Panc1 (cell line): ENCODE measurements around the gene CDV3. TPM values are rescaled to one million over a fixed set of nuclear protein-coding genes. Genes with fewer than 3 reads are reported as not detected.

ENCODE experiments used
- ATAC-seq: fragments of 200-7000 bp; cut with Tn5 transposase; 2 replicates; pipeline ENCODE4 v1.9.1; 2020; ENCODE audit warnings: mild to moderate bottlenecking, moderate library complexity
- BruUV-seq: library from RNA; stranded (reverse); fragments of 400-500 nt; replicated peaks from 2 replicates; lab custom pipeline; 2021; lab: Mats Ljungman, UMichigan
- CTCF ChIA-PET: fragments of 300-600 bp; sonication (Branson Sonifier 250); formaldehyde crosslinking; loops from one replicate; lab custom pipeline; 2022; ENCODE audit warnings: antibody characterized with exemption; lab: Charles Lee
- POLR2A ChIA-PET: fragments of 300-600 bp; sonication (Branson Sonifier 250); formaldehyde crosslinking; loops from one replicate; lab custom pipeline; 2022; ENCODE audit warnings: antibody characterized with exemption; lab: Charles Lee
- DNase-seq: peaks from one replicate; pipeline ENCODE4 v3.0.0-alpha.2; 2010; ENCODE audit warnings: low read depth, low spot score
- H3K27ac ChIP-seq: 2 replicates; pipeline ENCODE4 v1.5.1; 2011; ENCODE audit warnings: mild to moderate bottlenecking, low read length, inconsistent platforms
- H3K27me3 ChIP-seq: fragments of 200-500 bp; sonication (Bioruptor generic); 2 replicates; pipeline ENCODE4 v1.6.0; 2014; ENCODE audit warnings: low read length, inconsistent platforms; ENCODE audit not compliant: control insufficient read depth, insufficient read depth
- H3K36me3 ChIP-seq: fragments of 200-500 bp; sonication (Bioruptor generic); 2 replicates; pipeline ENCODE4 v1.5.1; 2014; ENCODE audit warnings: inconsistent platforms, mild to moderate bottlenecking, low read length, moderate library complexity; ENCODE audit not compliant: control insufficient read depth, insufficient read depth
- H3K4me1 ChIP-seq: 2 replicates; pipeline ENCODE4 v1.5.1; 2011; ENCODE audit warnings: inconsistent platforms, mild to moderate bottlenecking, low read length, moderate library complexity; ENCODE audit not compliant: control insufficient read depth, insufficient read depth
- H3K4me3 ChIP-seq, 2 experiments: 2 replicates each; pipeline ENCODE4 v1.5.1; 2011 to 2012; ENCODE audit warnings: low read depth in 2 of 2, low read length in 2 of 2, mild to moderate bottlenecking in 2 of 2, inconsistent platforms in 1 of 2, moderate library complexity in 1 of 2
- H3K9me3 ChIP-seq: fragments of 200-500 bp; sonication (Bioruptor generic); 2 replicates; pipeline ENCODE4 v1.5.1; 2014; ENCODE audit warnings: low read depth, mild to moderate bottlenecking, inconsistent platforms, low read length, moderate library complexity; ENCODE audit not compliant: control insufficient read depth, insufficient read depth
- CTCF ChIP-seq: fragments of 450-650 bp; IDR thresholded peaks from 2 replicates; pipeline ENCODE4 v1.5.1; 2017; ENCODE audit warnings: mild to moderate bottlenecking
- POLR2AphosphoS5 ChIP-seq: IDR thresholded peaks from 2 replicates; pipeline ENCODE4 v1.6.1; 2012; ENCODE audit warnings: mild to moderate bottlenecking, low read depth, low read length, moderate library complexity
- SIN3A ChIP-seq: IDR thresholded peaks from 2 replicates; pipeline ENCODE4 v1.6.1; 2012; ENCODE audit warnings: low read depth, mild to moderate bottlenecking, low read length, moderate library complexity, borderline replicate concordance; ENCODE audit not compliant: insufficient read depth
- TCF7L2 ChIP-seq: IDR thresholded peaks from 2 replicates; pipeline ENCODE4 v1.6.1; 2011; ENCODE audit warnings: mild to moderate bottlenecking, low read depth, low read length, inconsistent platforms
- in situ Hi-C: cut with HindIII; loops from 2 replicates; pipeline ENCODE4 v1.10.0; 2016; ENCODE audit warnings: low sequenced_read_pairs, low pct_unique_long_range_greater_than_20kb
- intact Hi-C: fragments of 100-400 bp; cut with micrococcal nuclease; formaldehyde crosslinking; loops from one replicate; pipeline ENCODE4 v1.10.0; 2022; ENCODE audit not compliant: unreplicated experiment
- total RNA-seq: library from RNA; stranded (reverse); gene quantifications from one replicate; pipeline ENCODE4 v1.2.1, GENCODE V29; 2021; ENCODE audit not compliant: unreplicated experiment
- TF ChIP-seq, protein P1 (sequence below), 2 experiments: IDR thresholded peaks; 2 replicates each; pipeline ENCODE4 v1.6.1; 2011 to 2012; ENCODE audit warnings: low read depth in 2 of 2, control low read depth in 1 of 2, low read length in 1 of 2, mild to moderate bottlenecking in 1 of 2, moderate library complexity in 1 of 2; ENCODE audit not compliant: insufficient read depth in 1 of 2

The CDV3 gene
- total RNA-seq, 1 experiment from 2014 or later: 506 TPM

DNA sequence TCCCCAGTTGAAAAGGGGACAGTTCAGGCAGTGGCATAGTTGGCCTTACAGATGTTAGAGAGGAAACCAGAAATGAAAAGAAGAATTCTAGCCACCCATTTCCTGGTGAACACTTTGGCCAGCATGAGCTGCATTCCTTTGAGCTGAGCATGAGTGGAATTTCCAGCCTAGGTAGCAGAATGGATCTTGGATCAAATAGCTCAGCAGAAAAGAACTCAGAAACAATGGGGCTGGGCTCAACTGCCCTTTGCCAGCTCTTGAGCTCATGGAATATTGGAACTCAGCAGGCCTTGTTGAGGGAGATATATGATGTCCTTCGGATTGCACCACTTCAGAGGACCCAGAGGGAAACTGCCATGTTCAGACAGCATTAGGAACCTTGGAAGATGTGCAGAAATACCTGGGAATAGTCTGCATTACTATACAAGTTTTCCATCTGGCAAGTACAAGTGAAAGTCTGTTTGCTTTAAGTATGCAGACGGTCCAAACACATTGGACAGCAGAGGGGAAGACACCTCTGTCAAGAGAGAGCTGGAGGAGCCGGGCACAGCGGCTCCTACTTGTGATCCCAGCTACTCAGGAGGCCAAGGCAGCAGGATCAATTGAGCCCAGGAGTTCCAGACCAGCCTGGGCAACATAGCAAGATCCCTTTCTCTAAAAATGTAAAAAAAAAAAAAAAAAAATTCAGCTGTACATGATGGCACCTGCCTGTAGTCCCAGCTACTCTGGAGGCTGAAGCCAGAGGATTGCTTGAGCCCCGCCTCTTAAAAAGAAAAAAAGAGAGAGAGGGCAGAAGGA lies 3.1 kb upstream of the CDV3 start:
- BruUV-seq: no TSS peak
- Histone ChIP-seq H3K27ac (peak overlapping the region; percentile 97), H3K36me3 (peaks cover 9% of the 10 kb centered on the region), H3K4me1 (peaks cover 32% of the 10 kb centered on the region), H3K27me3 (no peaks in the 10 kb centered on the region), H3K4me3 (no peak overlapping the region), H3K9me3 (no peaks in the 10 kb centered on the region)
- ATAC-seq (no peak), DNase-seq (no peak)
- ChIA-PET CTCF (no interaction called here), POLR2A (interaction anchor here (0.6 kb wide), 1 partner anchor 72 kb away, joined by 8 read pairs; no protein-coding TSS in a partner anchor)
- in situ Hi-C loops: no loop called here
- TF ChIP-seq, protein P1, sequence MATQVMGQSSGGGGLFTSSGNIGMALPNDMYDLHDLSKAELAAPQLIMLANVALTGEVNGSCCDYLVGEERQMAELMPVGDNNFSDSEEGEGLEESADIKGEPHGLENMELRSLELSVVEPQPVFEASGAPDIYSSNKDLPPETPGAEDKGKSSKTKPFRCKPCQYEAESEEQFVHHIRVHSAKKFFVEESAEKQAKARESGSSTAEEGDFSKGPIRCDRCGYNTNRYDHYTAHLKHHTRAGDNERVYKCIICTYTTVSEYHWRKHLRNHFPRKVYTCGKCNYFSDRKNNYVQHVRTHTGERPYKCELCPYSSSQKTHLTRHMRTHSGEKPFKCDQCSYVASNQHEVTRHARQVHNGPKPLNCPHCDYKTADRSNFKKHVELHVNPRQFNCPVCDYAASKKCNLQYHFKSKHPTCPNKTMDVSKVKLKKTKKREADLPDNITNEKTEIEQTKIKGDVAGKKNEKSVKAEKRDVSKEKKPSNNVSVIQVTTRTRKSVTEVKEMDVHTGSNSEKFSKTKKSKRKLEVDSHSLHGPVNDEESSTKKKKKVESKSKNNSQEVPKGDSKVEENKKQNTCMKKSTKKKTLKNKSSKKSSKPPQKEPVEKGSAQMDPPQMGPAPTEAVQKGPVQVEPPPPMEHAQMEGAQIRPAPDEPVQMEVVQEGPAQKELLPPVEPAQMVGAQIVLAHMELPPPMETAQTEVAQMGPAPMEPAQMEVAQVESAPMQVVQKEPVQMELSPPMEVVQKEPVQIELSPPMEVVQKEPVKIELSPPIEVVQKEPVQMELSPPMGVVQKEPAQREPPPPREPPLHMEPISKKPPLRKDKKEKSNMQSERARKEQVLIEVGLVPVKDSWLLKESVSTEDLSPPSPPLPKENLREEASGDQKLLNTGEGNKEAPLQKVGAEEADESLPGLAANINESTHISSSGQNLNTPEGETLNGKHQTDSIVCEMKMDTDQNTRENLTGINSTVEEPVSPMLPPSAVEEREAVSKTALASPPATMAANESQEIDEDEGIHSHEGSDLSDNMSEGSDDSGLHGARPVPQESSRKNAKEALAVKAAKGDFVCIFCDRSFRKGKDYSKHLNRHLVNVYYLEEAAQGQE (IDR thresholded peaks at IDR 0.05; ENCODE audit: insufficient read depth in 1 of 2, low read depth in 2 of 2, low read length in 1 of 2): no peak
- TF ChIP-seq TCF7L2 (no peak), POLR2AphosphoS5 (no peak), CTCF (no peak), SIN3A (no peak)
- intact Hi-C loops: no loop called here

GRCh38 chr3:133570937-133571320 lies 2.6 kb upstream of the CDV3 start:
- in situ Hi-C loops (no loop called here), intact Hi-C loops (no loop called here)
- H3K36me3 ChIP-seq: peaks cover 15% of the 10 kb centered on the region
- POLR2A ChIA-PET: no interaction called here
- H3K4me3 ChIP-seq: no peak overlapping the region
- ATAC-seq (no peak), DNase-seq (no peak)
- BruUV-seq: no TSS peak
- peak overlapping the region; percentile 97 for H3K27ac ChIP-seq
- no peaks in the 10 kb centered on the region for H3K27me3 ChIP-seq
- CTCF ChIA-PET: no interaction called here
- no peaks in the 10 kb centered on the region for H3K9me3 ChIP-seq
- peaks cover 32% of the 10 kb centered on the region for H3K4me1 ChIP-seq
- TF ChIP-seq SIN3A (no peak), CTCF (no peak), POLR2AphosphoS5 (no peak), TCF7L2 (no peak)
- TF ChIP-seq, protein P1 (IDR thresholded peaks at IDR 0.05; ENCODE audit: insufficient read depth in 1 of 2, low read depth in 2 of 2, low read length in 1 of 2): no peak
